Neural progenitor cell (in vitro differentiated cells): Measurements from ENCODE around the gene HCRTR1. TPM values are rescaled to one million over a fixed set of nuclear protein-coding genes. Genes with fewer than 3 reads are reported as not detected.
A peak's percentile ranks its signal among the peaks of the same experiment; 100 is the strongest.

Source experiments
- DNase-seq: peaks from one replicate; pipeline ENCODE4 v3.0.0-alpha.2; 2016; ENCODE audit warnings: low spot score
- H2AFZ ChIP-seq: fragments of 200-600 bp; sonication (generic); replicated peaks from 2 replicates; pipeline ENCODE4 v1.6.1; 2016; ENCODE audit warnings: antibody characterized with exemption
- H3F3A ChIP-seq: fragments of 200-600 bp; sonication (generic); 2 replicates; pipeline ENCODE4 v1.6.1; 2016; ENCODE audit warnings: antibody characterized with exemption, low read depth
- H3K27ac ChIP-seq: fragments of 200-600 bp; sonication (generic); 2 replicates; pipeline ENCODE4 v1.5.1; 2016; ENCODE audit warnings: mild to moderate bottlenecking
- H3K27me3 ChIP-seq: fragments of 200-600 bp; sonication (generic); 2 replicates; pipeline ENCODE4 v1.6.1; 2016; ENCODE audit warnings: mild to moderate bottlenecking, moderate library complexity
- H3K36me3 ChIP-seq: fragments of 200-600 bp; sonication (generic); 2 replicates; pipeline ENCODE4 v1.5.1; 2016
- H3K4me1 ChIP-seq: fragments of 200-600 bp; sonication (generic); 2 replicates; pipeline ENCODE4 v1.6.1; 2016; ENCODE audit warnings: mixed run types
- H3K4me2 ChIP-seq: fragments of 200-600 bp; sonication (generic); 2 replicates; pipeline ENCODE4 v1.6.1; 2016
- H3K4me3 ChIP-seq: fragments of 200-600 bp; sonication (generic); 2 replicates; pipeline ENCODE4 v1.5.1; 2016
- H3K79me2 ChIP-seq: fragments of 200-600 bp; sonication (generic); 2 replicates; pipeline ENCODE4 v1.6.1; 2016; ENCODE audit warnings: low read depth
- H3K9ac ChIP-seq: fragments of 200-600 bp; sonication (generic); 2 replicates; pipeline ENCODE4 v1.6.1; 2016
- H3K9me3 ChIP-seq: fragments of 200-600 bp; sonication (generic); 2 replicates; pipeline ENCODE4 v1.5.1; 2016; ENCODE audit warnings: low read depth
- H4K20me1 ChIP-seq: fragments of 200-600 bp; sonication (generic); 2 replicates; pipeline ENCODE4 v1.6.1; 2016; ENCODE audit warnings: low read depth
- H3K27ac Mint-ChIP-seq: 3 replicates; pipeline ENCODE4 v1.8.0; 2021; ENCODE audit warnings: mixed read lengths
- H3K27me3 Mint-ChIP-seq: 2 replicates; pipeline ENCODE4 v1.8.0; 2022; ENCODE audit warnings: low read depth, mild to moderate bottlenecking, inconsistent platforms, moderate library complexity, mixed read lengths; ENCODE audit not compliant: insufficient read depth
- H3K36me3 Mint-ChIP-seq: 3 replicates; pipeline ENCODE4 v1.8.0; 2021; ENCODE audit warnings: mixed read lengths
- H3K4me1 Mint-ChIP-seq: 3 replicates; pipeline ENCODE4 v1.8.0; 2021; ENCODE audit warnings: mixed read lengths
- H3K4me3 Mint-ChIP-seq: 3 replicates; pipeline ENCODE4 v1.8.0; 2021; ENCODE audit warnings: mild to moderate bottlenecking, moderate library complexity, mixed read lengths
- H3K9me3 Mint-ChIP-seq: 3 replicates; pipeline ENCODE4 v1.8.0; 2020; ENCODE audit warnings: mixed read lengths
- CTCF ChIP-seq: fragments of 200-600 bp; sonication (generic); IDR thresholded peaks from 2 replicates; pipeline ENCODE4 v1.5.1; 2017; ENCODE audit warnings: antibody characterized with exemption, mild to moderate bottlenecking
- EZH2 ChIP-seq: fragments of 200-600 bp; sonication (generic); IDR thresholded peaks from 2 replicates; pipeline ENCODE4 v1.6.1; 2017; ENCODE audit warnings: antibody characterized with exemption, mild to moderate bottlenecking, moderate library complexity
- EZH2phosphoT487 ChIP-seq: fragments of 200-600 bp; sonication (generic); IDR thresholded peaks from 2 replicates; pipeline ENCODE4 v1.6.1; 2017; ENCODE audit warnings: antibody characterized with exemption
- total RNA-seq: library from RNA; depleted of rRNA; stranded (reverse); fragments of >200 nt; gene quantifications from 2 replicates; pipeline ENCODE4 v1.2.3, GENCODE V29; 2015; ENCODE audit warnings: low replicate concordance

Gene HCRTR1
- total RNA-seq, 1 donor from 2014 or later: not detected

GRCh38 chr1:31633117-31633516 is 15.6 kb downstream of the HCRTR1 start:
- H3K4me3 Mint-ChIP-seq: no peak overlapping the region
- Histone ChIP-seq H4K20me1 (no peaks in the 10 kb centered on the region), H3K9ac (no peak overlapping the region), H3K27ac (no peak overlapping the region), H3K79me2 (peaks cover 17% of the 10 kb centered on the region), H3K36me3 (no peaks in the 10 kb centered on the region), H3K4me3 (no peak overlapping the region), H3K4me1 (no peaks in the 10 kb centered on the region), H3K4me2 (no peak overlapping the region), H3K27me3 (no peaks in the 10 kb centered on the region), H3K9me3 (no peaks in the 10 kb centered on the region), H2AFZ (no peak overlapping the region), H3F3A (no peaks in the 10 kb centered on the region)
- peaks cover 4% of the 10 kb centered on the region for H3K36me3 Mint-ChIP-seq
- no peaks in the 10 kb centered on the region for H3K9me3 Mint-ChIP-seq
- DNase-seq: peak; percentile 39
- peak; percentile 53 for TF ChIP-seq CTCF
- TF ChIP-seq EZH2phosphoT487: no peak
- TF ChIP-seq EZH2: no peak
- no peak overlapping the region for H3K27ac Mint-ChIP-seq
- H3K4me1 Mint-ChIP-seq: no peaks in the 10 kb centered on the region
- H3K27me3 Mint-ChIP-seq: no peaks in the 10 kb centered on the region

GRCh38 chr1:31637915-31638673 is 20.6 kb downstream of the HCRTR1 start:
- Mint-ChIP-seq H3K27me3 (no peaks in the 10 kb centered on the region), H3K9me3 (no peaks in the 10 kb centered on the region), H3K4me1 (no peaks in the 10 kb centered on the region), H3K4me3 (no peak overlapping the region), H3K27ac (no peak overlapping the region), H3K36me3 (no peaks in the 10 kb centered on the region)
- H3F3A ChIP-seq: no peaks in the 10 kb centered on the region
- peak overlapping the region; percentile 17 for H3K9ac ChIP-seq
- no peaks in the 10 kb centered on the region for H3K27me3 ChIP-seq
- peaks cover 48% of the 10 kb centered on the region for H3K79me2 ChIP-seq
- no peaks in the 10 kb centered on the region for H3K9me3 ChIP-seq
- H3K36me3 ChIP-seq: no peaks in the 10 kb centered on the region
- no peak overlapping the region for H3K4me2 ChIP-seq
- H2AFZ ChIP-seq: no peak overlapping the region
- H3K4me3 ChIP-seq: no peak overlapping the region
- no peaks in the 10 kb centered on the region for H3K4me1 ChIP-seq
- no peak for TF ChIP-seq EZH2
- TF ChIP-seq CTCF: no peak
- TF ChIP-seq EZH2phosphoT487: no peak
- no peak overlapping the region for H3K27ac ChIP-seq
- H4K20me1 ChIP-seq: no peaks in the 10 kb centered on the region
- no peak for DNase-seq

GRCh38 chr1:31639543-31639942 is 22.1 kb downstream of the HCRTR1 start:
- Histone ChIP-seq H3K27me3 (no peaks in the 10 kb centered on the region), H3K4me1 (no peaks in the 10 kb centered on the region), H3F3A (no peaks in the 10 kb centered on the region), H4K20me1 (no peaks in the 10 kb centered on the region), H3K9me3 (no peaks in the 10 kb centered on the region), H3K79me2 (peaks cover 61% of the 10 kb centered on the region), H3K27ac (no peak overlapping the region), H3K36me3 (no peaks in the 10 kb centered on the region), H3K4me2 (no peak overlapping the region), H2AFZ (no peak overlapping the region), H3K4me3 (no peak overlapping the region), H3K9ac (no peak overlapping the region)
- Mint-ChIP-seq H3K9me3 (no peaks in the 10 kb centered on the region), H3K4me1 (peaks cover 7% of the 10 kb centered on the region), H3K27ac (no peak overlapping the region), H3K27me3 (no peaks in the 10 kb centered on the region), H3K4me3 (no peak overlapping the region), H3K36me3 (no peaks in the 10 kb centered on the region)
- DNase-seq: no peak
- TF ChIP-seq EZH2 (no peak), EZH2phosphoT487 (no peak), CTCF (no peak)
